PC-3 (cell line): ENCODE measurements around the gene JAML. TPM values are rescaled to one million over a fixed set of nuclear protein-coding genes. Genes with fewer than 3 reads are reported as not detected.

Experiments
- ATAC-seq: fragments of 200-7000 bp; cut with Tn5 transposase; 2 replicates; pipeline ENCODE4 v1.9.1; 2020; ENCODE audit warnings: mild to moderate bottlenecking, moderate library complexity
- BruUV-seq: library from RNA; stranded (reverse); fragments of 400-500 nt; replicated peaks from 2 replicates; lab custom pipeline; 2021; lab: Mats Ljungman, UMichigan
- CTCF ChIA-PET: fragments of 300-600 bp; sonication (Branson Sonifier 250); formaldehyde crosslinking; loops from one replicate; lab custom pipeline; 2022; ENCODE audit warnings: antibody characterized with exemption; lab: Charles Lee
- POLR2A ChIA-PET: fragments of 300-600 bp; sonication (Branson Sonifier 250); formaldehyde crosslinking; loops from one replicate; lab custom pipeline; 2022; ENCODE audit warnings: antibody characterized with exemption; ENCODE audit not compliant: unreplicated experiment; lab: Charles Lee
- DNase-seq: peaks from one replicate; pipeline ENCODE4 v3.0.0-alpha.2; 2015
- H2AFZ ChIP-seq: fragments of 300-600 bp; sonication (generic); 2 replicates; pipeline ENCODE4 v1.6.0; 2016; ENCODE audit warnings: antibody characterized with exemption, low read length
- H3F3A ChIP-seq: fragments of 300-600 bp; sonication (generic); one replicate; pipeline ENCODE4 v1.6.0; 2017; ENCODE audit warnings: antibody characterized with exemption, low read length, control low read depth, mild to moderate bottlenecking; ENCODE audit not compliant: unreplicated experiment
- H3K27ac ChIP-seq: fragments of 300-600 bp; sonication (generic); 2 replicates; pipeline ENCODE4 v1.5.1; 2016; ENCODE audit warnings: mild to moderate bottlenecking, low read length
- H3K27me3 ChIP-seq: fragments of 300-600 bp; sonication (generic); 2 replicates; pipeline ENCODE4 v1.6.1; 2016; ENCODE audit warnings: low read length, mixed read lengths
- H3K36me3 ChIP-seq: fragments of 300-600 bp; sonication (generic); 2 replicates; pipeline ENCODE4 v1.6.1; 2016; ENCODE audit warnings: low read depth, mixed run types, low read length, mixed read lengths
- H3K4me1 ChIP-seq: fragments of 300-600 bp; sonication (generic); 2 replicates; pipeline ENCODE4 v1.5.1; 2016; ENCODE audit warnings: low read length; ENCODE audit not compliant: insufficient read depth
- H3K4me2 ChIP-seq: fragments of 300-600 bp; sonication (generic); 2 replicates; pipeline ENCODE4 v1.6.0; 2016; ENCODE audit warnings: low read length
- H3K4me3 ChIP-seq: fragments of 300-600 bp; sonication (generic); 2 replicates; pipeline ENCODE4 v1.5.1; 2016; ENCODE audit warnings: mild to moderate bottlenecking, low read length, mixed read lengths
- H3K79me2 ChIP-seq: fragments of 300-600 bp; sonication (generic); 2 replicates; pipeline ENCODE4 v1.6.1; 2017; ENCODE audit warnings: low read length, mixed read lengths
- H3K9ac ChIP-seq: fragments of 300-600 bp; sonication (generic); 2 replicates; pipeline ENCODE4 v1.6.0; 2016; ENCODE audit warnings: mild to moderate bottlenecking, low read length
- H3K9me2 ChIP-seq: fragments of 300-600 bp; sonication (generic); replicated peaks from 2 replicates; pipeline ENCODE4 v1.6.1; 2016; ENCODE audit warnings: mixed run types, low read length, mixed read lengths
- H3K9me3 ChIP-seq: fragments of 300-600 bp; sonication (generic); 2 replicates; pipeline ENCODE4 v1.6.1; 2016; ENCODE audit warnings: low read length, mixed read lengths
- H4K20me1 ChIP-seq: fragments of 300-600 bp; sonication (generic); 2 replicates; pipeline ENCODE4 v1.6.1; 2016; ENCODE audit warnings: low read length, mixed read lengths
- CTCF ChIP-seq: fragments of 300-600 bp; sonication (generic); conservative IDR thresholded peaks from 2 replicates; pipeline ENCODE4 v1.5.1; 2017; ENCODE audit warnings: antibody characterized with exemption, low read depth, mild to moderate bottlenecking, low read length
- EZH2 ChIP-seq: fragments of 300-600 bp; sonication (generic); IDR thresholded peaks from one replicate; pipeline ENCODE4 v1.6.1; 2017; ENCODE audit warnings: antibody characterized with exemption, mild to moderate bottlenecking, low read length; ENCODE audit not compliant: unreplicated experiment
- EZH2phosphoT487 ChIP-seq: fragments of 300-600 bp; sonication (generic); IDR thresholded peaks from 2 replicates; pipeline ENCODE4 v1.6.1; 2018; ENCODE audit warnings: mild to moderate bottlenecking, antibody characterized with exemption, low read length, borderline replicate concordance
- intact Hi-C: fragments of 100-400 bp; cut with micrococcal nuclease; formaldehyde crosslinking; loops from 2 replicates; pipeline ENCODE4 v1.9.0; 2023
- total RNA-seq: library from RNA; depleted of rRNA; stranded (reverse); fragments of >200 nt; gene quantifications from 2 replicates; pipeline ENCODE4 v1.2.3, GENCODE V29; 2014

Gene JAML
- total RNA-seq, 1 experiment from 2014 or later: not detected

- Histone ChIP-seq H3K9me2 (no peaks in the 10 kb centered on the region), H3K9ac (no peak overlapping the region), H3F3A (no peaks in the 10 kb centered on the region), H2AFZ (no peak overlapping the region), H4K20me1 (no peaks in the 10 kb centered on the region), H3K27me3 (no peaks in the 10 kb centered on the region), H3K9me3 (no peaks in the 10 kb centered on the region), H3K4me2 (no peak overlapping the region), H3K4me3 (no peak overlapping the region), H3K79me2 (peaks cover 12% of the 10 kb centered on the region), H3K4me1 (peaks cover 24% of the 10 kb centered on the region), H3K36me3 (no peaks in the 10 kb centered on the region), H3K27ac (no peak overlapping the region)
- CTCF ChIA-PET: no interaction called here
- DNase-seq (no peak), ATAC-seq (no peak)
- intact Hi-C loops: no loop called here
- POLR2A ChIA-PET: no interaction called here
- no TSS peak for BruUV-seq
- TF ChIP-seq EZH2: no peak
- no peak for TF ChIP-seq CTCF
- no peak for TF ChIP-seq EZH2phosphoT487
Measured at GRCh38 chr11:118267486-118267885, 42.7 kb upstream of the JAML start.

GRCh38 chr11:118265954-118266353 is 41.1 kb upstream of the JAML start:
- H3F3A ChIP-seq: no peaks in the 10 kb centered on the region
- H3K79me2 ChIP-seq: peaks cover 21% of the 10 kb centered on the region
- H3K4me1 ChIP-seq: peaks cover 28% of the 10 kb centered on the region
- ChIA-PET CTCF (no interaction called here), POLR2A (no interaction called here)
- DNase-seq (peak; percentile 31), ATAC-seq (no peak)
- H4K20me1 ChIP-seq: no peaks in the 10 kb centered on the region
- BruUV-seq: no TSS peak
- no peak overlapping the region for H2AFZ ChIP-seq
- intact Hi-C loops: loop anchor here (2.0 kb wide), 1 partner anchor 25 kb away; no protein-coding TSS in a partner anchor
- H3K9me2 ChIP-seq: no peaks in the 10 kb centered on the region
- H3K9ac ChIP-seq: no peak overlapping the region
- no peaks in the 10 kb centered on the region for H3K27me3 ChIP-seq
- no peak overlapping the region for H3K4me2 ChIP-seq
- no peak overlapping the region for H3K27ac ChIP-seq
- H3K4me3 ChIP-seq: no peak overlapping the region
- H3K36me3 ChIP-seq: peaks cover 9% of the 10 kb centered on the region; the same call in 1 of the 2 replicates
- no peaks in the 10 kb centered on the region for H3K9me3 ChIP-seq
- TF ChIP-seq EZH2phosphoT487 (no peak), EZH2 (no peak), CTCF (no peak)

GRCh38 chr11:118264569-118265465 is 40.0 kb upstream of the JAML start:
- H3K4me3 ChIP-seq: peak overlapping the region; percentile 82
- peak overlapping the region; percentile 94 for H3K27ac ChIP-seq
- H3K9me3 ChIP-seq: no peaks in the 10 kb centered on the region
- H3F3A ChIP-seq: no peaks in the 10 kb centered on the region
- H3K79me2 ChIP-seq: peaks cover 21% of the 10 kb centered on the region
- H3K27me3 ChIP-seq: no peaks in the 10 kb centered on the region
- H3K9ac ChIP-seq: peak overlapping the region; percentile 87
- peak overlapping the region; percentile 77 for H2AFZ ChIP-seq
- no peaks in the 10 kb centered on the region for H4K20me1 ChIP-seq
- no peak for TF ChIP-seq CTCF
- TF ChIP-seq EZH2phosphoT487: no peak
- TF ChIP-seq EZH2: no peak
- H3K4me1 ChIP-seq: peaks cover 28% of the 10 kb centered on the region
- H3K36me3 ChIP-seq: peaks cover 20% of the 10 kb centered on the region; the same call in 1 of the 2 replicates
- no TSS peak for BruUV-seq
- no peak for ATAC-seq
- no peak for DNase-seq
- ChIA-PET POLR2A (no interaction called here), CTCF (no interaction called here)
- H3K9me2 ChIP-seq: no peaks in the 10 kb centered on the region
- intact Hi-C loops: loop anchor here (2.0 kb wide), 1 partner anchor 26 kb away; no protein-coding TSS in a partner anchor
- peak overlapping the region; percentile 86 for H3K4me2 ChIP-seq
